Stimulated activated CD4-positive, alpha-beta T cell treated with anti-CD3 and anti-CD28 coated beads, TNF-alpha, amount 100 ng/mL, for 1 hour (primary cell): ENCODE results near the gene SLK.

Experiments
- DNase-seq, 3 donors: peaks; one replicate each; pipeline ENCODE4 v3.0.0-alpha.2; 2020; ENCODE audit warnings: low read depth in 3 of 3, low spot score in 1 of 3

The SLK gene

DNA sequence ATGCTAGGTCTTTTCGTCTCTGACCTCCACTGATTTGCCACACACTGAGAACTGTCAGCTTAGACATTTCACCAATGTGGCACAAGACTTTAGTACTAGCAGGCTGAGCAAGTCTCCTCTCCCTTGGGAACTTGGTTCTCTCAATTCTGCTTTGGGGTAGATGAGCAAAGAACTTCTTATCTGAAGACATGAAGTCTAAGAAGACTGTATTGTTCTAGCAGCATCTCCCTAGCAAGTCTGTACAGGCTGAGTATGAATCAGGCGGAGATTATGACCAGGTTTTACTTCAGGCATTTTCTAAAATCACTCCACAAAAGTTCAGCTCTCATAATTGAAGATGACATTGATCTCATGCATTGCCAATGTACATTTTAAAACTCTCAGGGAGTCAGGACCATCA, 25.1 kb upstream of the SLK start:
- no peak for DNase-seq

DNA sequence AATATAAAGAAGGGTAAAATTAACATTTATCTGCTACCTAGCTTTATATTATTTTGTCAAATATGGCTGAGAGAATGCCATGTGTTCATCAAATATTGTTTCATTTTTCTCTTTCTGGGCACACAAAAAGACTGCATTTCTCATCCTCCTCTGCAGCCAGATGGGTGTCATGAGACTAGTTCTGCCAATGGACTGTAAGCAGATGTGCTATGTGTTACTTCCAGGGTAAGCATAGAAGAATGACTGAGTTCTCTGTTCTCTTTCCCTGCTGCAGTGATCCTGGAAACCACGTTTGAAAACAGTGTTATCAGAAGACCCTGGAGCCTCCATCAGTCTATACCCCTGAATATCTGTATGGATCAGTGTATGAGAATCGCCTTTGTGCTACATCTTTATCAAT, 24.1 kb upstream of the SLK start:
- DNase-seq = no peak

DNA sequence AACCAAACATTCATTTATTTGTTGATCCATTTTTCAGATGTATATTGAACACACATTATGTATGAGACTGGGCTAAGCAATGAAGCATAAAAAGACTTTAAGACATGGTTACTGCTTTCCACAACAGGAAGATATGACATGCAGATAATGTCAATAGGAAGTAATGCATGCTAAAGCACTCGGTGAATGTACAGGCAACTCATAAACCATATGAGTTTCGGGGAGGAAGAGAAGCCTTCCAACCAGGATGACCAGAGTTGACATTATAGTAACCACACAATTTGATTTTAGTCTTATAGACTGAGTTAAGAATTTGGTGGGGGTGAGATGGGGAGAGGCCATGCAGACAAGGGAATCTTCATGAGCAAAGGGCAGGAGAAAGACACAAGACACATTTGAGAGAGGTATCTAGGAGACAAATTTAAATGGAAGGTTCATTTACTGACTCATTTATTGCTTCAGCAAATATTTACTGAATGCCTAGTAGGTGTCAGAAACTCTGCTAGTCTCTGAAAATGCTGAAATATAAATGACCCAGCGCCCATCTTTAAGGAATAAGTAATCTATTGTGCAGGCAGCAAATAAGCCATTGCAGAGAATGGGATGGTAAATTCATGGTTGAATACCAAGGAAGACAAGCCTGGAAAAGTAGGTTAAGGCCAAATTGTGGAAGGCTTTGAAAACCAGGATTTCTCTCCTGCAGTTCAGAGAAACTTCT, 19.0 kb upstream of the SLK start:
- no peak for DNase-seq

DNA sequence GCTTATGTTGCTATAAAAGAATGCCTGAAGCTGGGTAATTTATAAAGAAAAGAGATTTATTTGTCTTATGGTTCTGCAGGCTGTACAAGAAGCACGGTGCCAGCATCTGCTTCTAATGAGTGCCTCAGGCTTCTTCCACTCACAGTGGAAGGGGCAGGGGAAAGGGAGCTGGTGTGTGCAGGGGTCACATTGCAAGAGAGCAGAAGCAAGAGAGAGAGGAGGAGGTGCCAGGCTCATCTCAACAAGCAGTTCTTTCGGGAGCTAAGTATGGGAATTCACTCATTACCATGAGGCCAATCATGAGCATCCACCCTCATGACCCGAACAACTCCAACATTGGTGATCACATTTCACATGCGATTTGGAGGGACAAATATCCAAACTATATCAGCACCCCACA, 17.2 kb upstream of the SLK start:
- DNase-seq = no peak

DNA sequence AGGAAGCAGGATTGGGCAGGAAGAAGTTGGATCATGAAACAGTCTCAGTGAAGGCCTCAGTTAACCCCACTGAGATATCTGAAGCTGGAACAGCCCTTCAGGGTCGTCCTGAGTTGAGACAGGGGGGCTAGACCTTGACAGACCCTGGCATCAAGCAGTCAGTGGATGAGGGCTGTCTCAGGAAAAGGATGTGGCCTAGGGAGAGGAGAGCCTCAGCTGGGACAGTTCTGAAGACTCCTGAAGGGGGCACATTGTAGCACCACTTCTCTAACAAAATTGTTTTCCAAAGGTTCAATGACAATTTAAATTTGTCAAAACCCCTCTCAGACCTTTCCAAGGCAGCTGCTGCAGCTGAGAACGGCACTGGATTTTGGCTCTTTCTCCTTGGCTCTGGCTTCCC, 15.8 kb upstream of the SLK start:
- DNase-seq = no peak

DNA sequence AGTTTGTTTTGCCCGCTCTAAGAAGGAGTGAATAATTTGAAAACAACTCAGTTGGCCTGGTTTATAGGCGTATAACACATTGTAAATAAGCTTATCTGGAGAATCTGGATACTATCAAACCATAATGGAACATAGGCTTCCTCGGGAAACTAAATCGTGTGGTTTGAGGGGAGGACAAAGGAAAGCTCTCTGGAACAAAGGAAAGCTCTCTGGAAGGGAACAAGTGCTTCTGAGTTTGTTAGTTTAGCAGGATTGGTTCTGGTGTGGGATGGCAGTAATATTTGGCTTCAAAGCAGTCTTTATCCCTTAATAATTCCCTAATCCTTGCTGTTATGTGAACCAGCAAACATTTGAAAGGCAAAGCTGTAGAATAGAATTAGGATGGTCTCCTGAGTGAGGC, 15.0 kb upstream of the SLK start:
- DNase-seq = no peak

DNA sequence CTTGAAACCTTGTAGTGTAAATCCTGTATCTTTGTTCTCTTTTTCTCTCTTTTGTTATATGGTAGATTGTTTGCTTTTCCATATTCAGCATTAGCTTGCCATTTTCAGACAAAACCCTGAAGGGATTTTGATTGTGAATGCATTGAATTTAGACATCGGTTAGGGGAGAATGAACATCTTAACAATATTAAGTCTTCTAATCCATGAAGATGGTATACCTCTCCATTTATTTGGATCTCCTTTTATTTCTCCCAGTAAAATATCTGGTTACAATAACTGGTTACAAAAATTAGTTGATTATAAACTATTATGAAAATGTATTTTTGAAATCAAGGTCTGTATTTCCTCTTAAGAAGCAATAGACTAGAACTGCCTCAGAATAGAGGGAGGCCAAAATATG, 12.4 kb upstream of the SLK start:
- no peak for DNase-seq

DNA sequence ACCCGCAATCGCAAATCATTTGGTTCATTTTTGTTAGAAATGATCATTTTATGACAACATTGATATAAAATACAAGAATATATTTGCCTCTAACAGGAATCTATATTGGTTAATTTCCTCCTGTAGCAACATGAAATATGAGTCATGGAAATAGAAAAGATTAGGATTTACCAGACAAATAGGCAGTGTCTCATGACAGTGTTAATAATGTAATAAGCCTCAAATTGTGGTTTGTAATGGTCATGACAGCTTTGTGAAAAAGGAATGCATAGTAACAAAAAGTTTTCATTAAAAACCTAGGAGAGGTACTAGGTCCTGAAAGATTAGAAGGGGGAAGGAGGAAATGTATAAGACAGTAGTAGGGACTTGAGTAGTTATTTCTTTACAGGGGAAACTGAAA, 7.9 kb upstream of the SLK start:
- no peak for DNase-seq

DNA sequence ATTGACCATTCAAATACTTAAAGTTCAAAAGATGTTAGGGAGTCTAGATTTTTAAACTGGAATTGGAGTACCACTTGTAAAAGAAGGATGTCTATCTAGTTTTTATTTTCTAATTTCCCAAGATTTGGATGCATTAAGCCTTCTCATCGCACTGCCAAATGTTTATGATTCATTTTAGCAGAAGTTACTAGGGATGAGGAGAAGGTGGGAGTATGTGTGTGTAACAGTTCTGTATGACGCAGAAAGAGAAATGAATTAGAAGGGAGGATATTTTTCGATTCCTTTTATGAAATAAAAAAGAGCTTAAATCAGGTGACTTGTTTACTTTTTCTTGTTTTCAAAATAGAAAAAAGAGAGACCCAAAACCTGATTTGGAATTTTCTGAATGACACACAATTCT, 6.8 kb upstream of the SLK start:
- no peak for DNase-seq

DNA sequence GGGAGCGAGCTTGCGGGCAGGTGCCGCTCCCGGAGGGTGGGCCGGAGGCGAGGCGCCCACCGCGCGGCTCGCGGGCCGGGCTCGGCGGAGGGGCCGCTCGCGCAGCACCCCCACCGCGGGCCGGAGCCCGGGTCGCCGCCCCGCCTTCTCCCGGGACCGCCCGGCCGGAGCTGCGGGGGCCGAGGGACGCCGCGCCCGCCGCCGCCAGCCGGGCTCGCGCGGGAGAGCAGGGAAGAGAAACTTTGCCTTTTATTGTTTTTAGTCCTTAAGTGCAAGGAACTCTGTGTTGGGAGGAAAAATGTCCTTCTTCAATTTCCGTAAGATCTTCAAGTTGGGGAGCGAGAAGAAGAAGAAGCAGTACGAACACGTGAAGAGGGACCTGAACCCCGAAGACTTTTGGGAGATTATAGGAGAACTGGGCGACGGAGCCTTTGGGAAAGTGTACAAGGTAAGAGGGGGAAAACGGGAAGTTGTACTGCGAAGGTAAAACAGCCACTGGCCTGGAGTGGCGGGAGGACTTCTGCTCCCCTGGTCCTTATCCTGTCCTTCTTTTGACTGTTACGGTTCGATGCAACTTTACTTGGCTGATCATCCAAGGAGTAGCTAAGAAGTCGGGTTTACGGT, 620 bp downstream of the SLK start:
- no peak for DNase-seq

DNA sequence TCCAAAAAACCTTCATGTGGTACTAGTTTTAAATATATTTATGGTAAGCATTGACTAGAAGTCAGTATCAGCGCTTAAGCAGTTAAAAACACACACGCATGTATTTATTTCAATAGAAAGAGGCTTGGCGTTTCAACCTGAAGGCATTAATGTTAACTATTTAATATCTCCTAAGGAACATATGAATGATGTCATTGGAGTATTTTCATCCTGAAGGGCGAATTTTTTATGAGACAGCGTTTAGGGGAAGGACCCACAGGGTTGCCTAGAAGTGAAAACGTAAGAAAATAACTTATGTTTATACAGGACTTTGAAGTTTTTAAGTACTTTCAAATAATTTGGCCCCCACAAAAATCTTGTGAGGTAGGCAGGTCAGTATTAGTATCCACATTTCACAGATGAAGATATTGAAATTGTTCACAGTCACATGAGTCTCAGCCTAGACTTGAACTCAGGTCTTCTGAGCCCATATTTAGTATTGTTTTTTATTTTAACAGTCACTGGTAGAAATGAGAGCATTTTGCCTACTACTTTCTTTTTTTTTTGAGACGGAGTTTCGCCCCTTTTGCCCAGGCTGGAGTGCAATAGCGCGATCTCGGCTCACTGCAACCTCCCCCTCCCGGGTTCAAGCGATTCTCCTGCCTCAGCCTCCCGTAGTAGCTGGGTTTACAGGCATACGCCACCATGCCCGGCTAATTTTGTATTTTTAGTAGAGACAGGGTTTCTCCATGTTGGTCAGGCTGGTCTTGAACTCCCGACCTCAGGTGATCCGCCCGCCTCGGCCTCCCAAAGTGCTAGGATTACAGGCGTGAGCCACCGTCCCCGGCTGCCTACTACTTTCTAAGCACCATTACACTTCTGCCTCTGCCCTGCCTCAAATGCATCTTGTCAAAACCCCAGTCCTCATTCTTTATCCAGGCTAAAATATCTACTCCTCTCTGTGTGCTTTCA, 1.8 kb downstream of the SLK start:
- DNase-seq = no peak

DNA sequence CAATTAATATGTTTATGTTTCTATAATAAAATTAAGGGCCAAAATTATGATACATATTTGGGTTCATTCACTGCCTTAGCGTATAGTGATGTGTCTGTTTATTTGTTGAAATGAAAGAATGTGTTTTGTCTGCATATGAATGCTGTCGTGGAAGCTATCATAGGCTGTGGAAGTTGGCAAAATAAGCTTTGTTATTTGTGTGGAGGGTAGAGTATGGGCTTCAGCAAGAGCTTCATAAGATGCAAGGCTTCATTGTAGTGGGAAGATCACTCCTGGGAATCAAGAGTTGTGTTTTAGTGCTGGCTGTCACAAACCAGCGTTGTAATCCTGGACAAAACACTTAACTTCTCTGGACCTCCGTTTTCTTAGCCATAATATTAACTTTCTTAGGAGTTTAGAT, 2.5 kb downstream of the SLK start:
- DNase-seq = no peak

DNA sequence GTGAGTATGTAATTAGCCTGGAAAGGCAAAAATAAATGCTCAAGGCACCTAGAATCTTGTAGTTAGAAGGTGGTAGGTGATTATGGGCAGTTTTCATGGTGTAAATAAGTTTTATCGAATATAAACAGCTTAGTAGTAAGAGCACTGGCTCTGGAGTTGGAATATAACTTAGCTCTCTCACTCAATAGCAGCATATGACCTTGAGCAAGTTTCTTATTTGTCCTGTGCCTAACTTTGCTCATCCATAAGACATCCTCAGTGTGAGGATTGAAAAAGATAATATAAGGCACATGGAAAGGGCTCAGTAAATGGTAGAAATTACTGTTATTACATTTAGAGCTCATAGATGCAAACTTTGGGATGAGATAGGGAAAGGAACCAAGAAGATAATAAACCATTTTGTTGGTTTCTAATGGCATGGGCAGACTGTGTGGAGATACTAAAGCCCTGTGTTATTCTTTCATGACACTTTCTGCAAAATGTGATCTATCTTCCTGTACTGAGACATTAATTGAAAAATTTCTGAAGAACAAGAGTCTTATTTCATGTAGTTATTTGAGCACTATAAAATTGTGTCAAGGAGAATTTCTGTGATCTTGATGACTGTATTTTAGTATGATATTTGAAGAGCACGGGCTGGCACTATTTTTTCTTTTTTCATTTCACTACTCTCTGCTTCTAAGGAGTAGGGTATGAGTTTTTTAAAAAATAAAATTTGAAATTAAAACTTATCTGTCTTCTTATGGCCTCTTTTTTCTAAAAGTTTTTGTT, 3.1 kb downstream of the SLK start:
- no peak for DNase-seq

DNA sequence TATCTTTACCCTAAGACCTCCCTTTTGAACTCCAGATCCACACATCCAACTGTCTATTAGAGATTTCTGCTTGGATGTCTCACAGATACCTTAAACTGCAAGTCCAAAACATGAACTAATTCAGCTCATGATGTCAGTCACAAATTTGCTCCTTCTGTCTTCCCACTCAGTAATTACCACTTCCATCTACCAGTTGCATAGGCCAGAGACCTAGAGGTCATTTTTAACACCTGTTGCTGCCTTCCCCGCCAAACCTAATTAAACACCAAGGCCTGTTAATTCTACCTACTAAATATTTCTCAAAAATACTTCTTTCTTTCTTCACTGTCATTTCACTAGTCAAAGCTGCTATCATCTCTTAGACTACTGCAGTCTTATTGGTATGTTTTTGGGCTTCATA, 8.2 kb downstream of the SLK start:
- DNase-seq = no peak

DNA sequence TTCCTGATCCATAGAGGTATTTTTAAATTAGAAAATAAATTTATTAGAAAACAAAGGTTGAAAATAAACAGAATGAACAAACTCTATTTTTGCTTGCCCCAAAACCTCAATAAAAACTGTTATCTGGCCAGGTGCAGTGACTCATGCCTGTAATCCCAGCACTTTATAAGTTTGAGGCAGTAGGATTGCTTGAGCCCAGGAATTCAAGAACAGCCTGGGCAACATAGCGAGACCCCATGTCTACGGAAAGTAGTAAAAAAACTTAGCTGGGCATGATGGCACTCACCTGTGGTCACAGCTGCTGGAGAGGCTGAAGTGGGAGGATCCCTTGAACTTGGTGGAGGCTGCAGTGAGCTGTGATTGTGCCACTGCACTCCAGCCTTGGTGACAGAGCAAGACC, 10.3 kb downstream of the SLK start:
- DNase-seq = no peak

DNA sequence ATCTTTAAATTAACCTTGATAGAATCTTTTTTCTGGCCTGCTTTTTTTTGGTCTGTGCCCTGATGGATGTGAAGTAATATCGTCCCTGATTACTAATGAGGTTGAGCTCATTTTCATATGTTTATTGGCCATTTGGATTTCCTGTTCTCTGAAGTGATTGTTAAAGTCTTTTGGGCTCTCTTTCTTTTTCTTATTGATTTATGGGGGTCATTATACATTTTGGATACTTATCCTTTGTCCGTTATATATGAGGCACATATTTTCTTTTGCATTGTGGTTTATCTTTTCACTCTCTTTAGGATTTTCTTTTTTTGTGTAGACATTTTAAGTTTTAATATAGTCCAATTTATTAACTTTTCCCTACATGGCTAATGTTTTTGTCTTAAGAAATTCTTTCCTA, 12.6 kb downstream of the SLK start:
- DNase-seq = no peak

DNA sequence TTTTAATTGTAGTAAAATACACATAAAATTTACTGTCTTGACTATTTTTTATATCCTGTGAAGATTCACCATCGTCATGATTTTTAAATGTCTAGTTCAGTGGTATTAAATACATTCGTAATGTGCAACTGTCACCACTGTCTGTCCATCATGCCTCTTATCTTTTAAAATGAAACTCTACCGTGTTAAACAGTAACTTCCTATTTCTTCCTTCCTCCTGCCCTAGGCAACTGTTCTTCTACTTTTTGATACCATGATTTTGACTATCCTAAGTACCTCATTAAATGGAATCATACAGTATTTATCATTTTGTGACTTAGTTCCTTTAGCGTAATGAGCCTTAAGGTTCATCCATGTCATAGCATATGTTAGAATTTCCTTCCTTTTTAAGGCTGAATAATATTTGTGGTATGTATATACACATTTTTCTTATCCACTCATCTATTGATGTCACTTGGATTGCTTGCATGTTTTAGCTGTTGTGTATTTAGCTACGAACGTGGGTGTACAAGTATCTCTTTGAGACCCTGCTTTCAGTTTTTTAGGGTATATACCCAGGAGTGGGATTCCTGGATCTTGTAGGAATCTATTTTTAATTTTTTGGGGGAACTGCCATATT, 13.5 kb downstream of the SLK start:
- DNase-seq = no peak

DNA sequence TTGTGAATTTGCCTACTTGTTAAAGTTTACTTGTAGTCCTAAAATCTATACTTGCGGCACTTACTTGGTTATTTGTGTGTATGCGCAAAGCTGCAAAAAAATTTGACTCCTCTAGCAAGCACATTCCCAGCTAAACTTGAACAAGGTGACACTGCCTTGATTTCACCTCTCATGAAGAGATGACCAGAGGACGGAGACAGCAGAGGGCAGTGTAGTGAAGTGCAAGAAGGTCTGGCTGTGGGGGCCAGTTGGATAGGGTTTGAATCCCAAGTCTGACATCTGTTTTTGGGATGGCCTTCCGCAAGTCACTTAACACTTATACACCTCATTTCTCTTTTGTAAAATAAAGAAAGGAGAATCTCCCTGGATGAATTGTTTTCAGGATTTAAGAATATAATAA, 15.7 kb downstream of the SLK start:
- no peak for DNase-seq

DNA sequence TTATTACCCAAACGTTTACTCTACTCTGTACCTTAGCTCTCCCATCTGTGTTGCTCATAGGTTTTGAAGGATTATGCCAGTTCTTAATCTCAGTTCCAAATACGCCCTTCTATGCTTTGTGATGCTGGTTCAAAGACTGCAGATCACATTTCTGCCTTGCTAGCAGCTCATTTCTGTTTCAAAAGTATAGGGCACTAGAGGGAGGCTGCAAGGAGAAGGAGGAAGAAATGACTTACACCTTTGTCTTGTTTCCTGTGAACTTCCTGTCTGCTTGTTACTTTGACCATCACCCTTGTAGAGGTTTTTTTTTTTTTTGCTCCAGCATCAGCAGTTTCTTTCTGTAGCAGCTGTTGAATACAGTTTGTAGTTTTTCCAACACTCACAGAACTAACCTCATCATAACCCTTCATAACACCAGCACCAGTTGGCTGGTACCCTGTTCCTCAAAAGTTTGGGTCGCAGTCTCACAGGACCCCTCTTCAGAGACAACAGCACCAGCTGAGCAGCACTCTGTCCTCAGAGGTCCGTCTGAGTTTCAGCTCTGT, 16.5 kb downstream of the SLK start:
- no peak for DNase-seq

DNA sequence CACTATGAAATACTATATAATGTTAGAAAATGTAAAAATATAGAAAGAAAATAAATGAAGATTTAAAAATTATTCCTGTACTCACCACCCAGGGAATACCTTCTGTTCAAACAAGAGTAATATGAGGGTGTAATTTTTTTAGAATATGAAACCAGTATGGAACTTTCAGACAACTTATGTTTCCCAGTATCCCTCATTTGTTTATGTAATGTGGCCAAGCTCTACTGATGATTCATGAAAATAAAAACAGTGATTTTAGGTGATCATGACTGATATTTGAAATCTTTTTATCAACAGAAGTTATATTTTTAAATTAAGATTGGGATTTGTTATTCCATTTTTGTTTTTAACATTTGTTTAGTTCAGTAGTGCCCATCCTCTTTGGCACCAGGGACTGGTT, 18.8 kb downstream of the SLK start:
- no peak for DNase-seq

DNA sequence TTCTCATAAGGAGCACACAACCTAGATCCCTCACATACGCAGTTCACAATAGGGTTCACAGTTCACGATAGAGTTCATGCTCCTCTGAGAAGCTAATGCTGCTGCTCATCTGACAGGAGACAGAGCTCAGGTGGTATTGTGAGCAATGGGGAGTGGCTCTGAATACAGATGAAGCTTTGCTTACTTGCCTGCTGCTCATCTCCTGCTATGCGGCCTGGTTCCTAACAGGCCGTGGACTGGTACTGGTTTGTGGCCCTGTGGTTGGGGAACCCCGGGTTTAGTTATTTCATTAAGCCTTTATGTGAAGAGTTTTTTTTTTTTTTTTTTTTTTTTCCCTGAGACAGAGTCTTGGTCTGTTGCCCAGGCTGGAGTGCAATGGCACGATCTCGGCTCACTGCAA, 19.4 kb downstream of the SLK start:
- DNase-seq = no peak
